GM12878 (cell line): Measurements from ENCODE around the gene LRRC27. TPM values are rescaled to one million over a fixed set of nuclear protein-coding genes. Genes with fewer than 3 reads are reported as not detected.

Experiments used
- ATAC-seq: fragments of 200-7000 bp; cut with Tn5 transposase; 3 replicates; pipeline ENCODE4 v1.9.1; 2020; ENCODE audit warnings: mild to moderate bottlenecking, moderate library complexity
- BruUV-seq: library from RNA; stranded (reverse); fragments of 400-500 nt; replicated peaks from 2 replicates; lab custom pipeline; 2021; lab: Mats Ljungman, UMichigan
- CTCF ChIA-PET: fragments of 300-600 bp; sonication (Branson Sonifier 250); formaldehyde crosslinking; extraction: SDS; loops from one replicate; lab custom pipeline; 2021; ENCODE audit warnings: inconsistent platforms; lab: Yijun Ruan, JAX
- POLR2A ChIA-PET: fragments of 350-600 bp; formaldehyde crosslinking; extraction: SDS; loops from one replicate; lab custom pipeline; 2021; ENCODE audit warnings: inconsistent platforms; lab: Charles Lee
- RAD21 ChIA-PET: fragments of 300-600 bp; sonication (Branson Sonifier 250); formaldehyde crosslinking; loops from one replicate; lab custom pipeline; 2023; ENCODE audit warnings: antibody characterized with exemption; ENCODE audit not compliant: unreplicated experiment; lab: Charles Lee
- SMC1A ChIA-PET: fragments of 300-600 bp; sonication (Branson Sonifier 250); formaldehyde crosslinking; loops from one replicate; lab custom pipeline; 2023; ENCODE audit not compliant: unreplicated experiment, uncharacterized antibody; lab: Charles Lee
- DNase-seq: peaks from one replicate; pipeline ENCODE4 v3.0.0-alpha.2; 2011; ENCODE audit warnings: low read depth, low spot score
- FAIRE-seq: peaks from 3 replicates; lab custom pipeline; 2011; peaks lifted over from hg19 to GRCh38; lab: Jason Lieb, UNC
- H2AFZ ChIP-seq: 2 replicates; pipeline ENCODE4 v1.6.0; 2011; ENCODE audit warnings: low read depth, low read length, control low read depth; ENCODE audit not compliant: control insufficient read depth
- H3K27ac ChIP-seq: 2 replicates; pipeline ENCODE4 v1.5.1; 2011; ENCODE audit warnings: control low read depth; ENCODE audit not compliant: control insufficient read depth, insufficient read depth
- H3K27me3 ChIP-seq, 2 experiments: replicated peaks in 1 of 2; 2 replicates each; pipeline versions ENCODE4 v1.6.0 to v1.6.1; 2011; ENCODE audit warnings: low read length in 1 of 2; ENCODE audit not compliant: control insufficient read depth in 2 of 2, insufficient read depth in 2 of 2
- H3K36me3 ChIP-seq, 2 experiments: 2 replicates each; pipeline ENCODE4 v1.5.1; 2011; ENCODE audit warnings: low read length in 1 of 2; ENCODE audit not compliant: control insufficient read depth in 2 of 2, insufficient read depth in 2 of 2
- H3K4me1 ChIP-seq: 2 replicates; pipeline ENCODE4 v1.6.1; 2011; ENCODE audit warnings: mild to moderate bottlenecking, low read length, moderate library complexity, mixed read lengths; ENCODE audit not compliant: control insufficient read depth, insufficient read depth
- H3K4me2 ChIP-seq: 2 replicates; pipeline ENCODE4 v1.6.0; 2011; ENCODE audit warnings: control low read depth; ENCODE audit not compliant: control insufficient read depth, insufficient read depth
- H3K4me3 ChIP-seq: fragments of 200-600 bp; sonication (generic); 2 replicates; pipeline ENCODE4 v1.5.1; 2016
- H3K79me2 ChIP-seq: 2 replicates; pipeline ENCODE4 v1.6.0; 2011; ENCODE audit warnings: low read length; ENCODE audit not compliant: control insufficient read depth, insufficient read depth
- H3K9ac ChIP-seq: 2 replicates; pipeline ENCODE4 v1.8.0; 2011; ENCODE audit warnings: low read length, control low read depth, mixed read lengths; ENCODE audit not compliant: control insufficient read depth, insufficient read depth
- H3K9me3 ChIP-seq: replicated peaks from 3 replicates; pipeline ENCODE4 v1.5.1; 2011; ENCODE audit warnings: mild to moderate bottlenecking, low read length; ENCODE audit not compliant: control insufficient read depth, insufficient read depth
- H4K20me1 ChIP-seq: 2 replicates; pipeline ENCODE4 v1.6.0; 2011; ENCODE audit not compliant: control insufficient read depth, insufficient read depth
- ELK1 ChIP-seq: IDR thresholded peaks from 2 replicates; pipeline ENCODE4 v1.6.1; 2012; ENCODE audit warnings: low read depth, low read length, improper control_type of control experiment
- RUNX3 ChIP-seq: IDR thresholded peaks from 2 replicates; pipeline ENCODE4 v1.6.1; 2012; ENCODE audit warnings: low read length, inconsistent platforms
- SMAD5 ChIP-seq: IDR thresholded peaks from 2 replicates; pipeline ENCODE4 v1.6.1; 2016; ENCODE audit warnings: antibody characterized with exemption, low read depth
- WGBS: methylation state at CpG from one replicate; pipeline ENCODE4 v1.1.6; 2016; ENCODE audit warnings: low lambda C conversion rate; ENCODE audit not compliant: insufficient replicate concordance, insufficient coverage; ENCODE audit errors: missing lambda C conversion rate; 5-methylcytosine and 5-hydroxymethylcytosine counted together
- in situ Hi-C: fragments of 300-500 bp; cut with MboI; formaldehyde crosslinking; loops from 9 replicates; pipeline ENCODE4 v1.14.3; 2018; ENCODE audit warnings: mixed read lengths
- intact Hi-C: fragments of 100-400 bp; cut with micrococcal nuclease; formaldehyde crosslinking; loops from one replicate; pipeline ENCODE4 v1.14.2; 2022; ENCODE audit not compliant: unreplicated experiment
- polyA plus RNA-seq, 11 experiments: library from polyadenylated mRNA; depleted of rRNA in 4 of 11; unstranded in 6 of 11; stranded (reverse) in 5 of 11; fragments of >200 nt; fragmentation: Nextera tagmentation in 4 of 11; fragmentation: Illumina TruSeq in 1 of 11; extraction: Ambion mirVana in 4 of 11; extraction: Trizol in 1 of 11; gene quantifications; 1 replicate in 1 of 11; 2 replicates in 10 of 11; pipeline versions ENCODE4 v1.2.1 to v1.2.3, GENCODE V29; 2011 to 2016; ENCODE audit warnings: inconsistent platforms in 2 of 11, missing spikeins in 2 of 11, low read depth in 1 of 11
- total RNA-seq, 4 experiments: library from RNA; depleted of rRNA in 3 of 4; stranded (reverse); fragments of >200 nt in 3 of 4; fragmentation: Illumina TruSeq in 1 of 4; extraction: Trizol in 1 of 4; gene quantifications; 2 replicates each; pipeline versions ENCODE4 v1.2.1 to v1.2.3, GENCODE V29; 2013 to 2021

The LRRC27 gene
- total and polyA plus RNA-seq, 10 of the 15 experiments (the other 5 are each of a cell fraction or from before 2014, with no cell fraction given) = 0.48 to 6.9 (median 4.7) TPM

- TF ChIP-seq SMAD5 (no peak), ELK1 (no peak)
Observed at GRCh38 chr10:132298038-132298881, 33.7 kb upstream of the LRRC27 start (continued).

GRCh38 chr10:132299371-132300336 lies 32.3 kb upstream of the LRRC27 start:
- Histone ChIP-seq H3K4me3 (no peak overlapping the region), H3K9ac (no peak overlapping the region), H3K79me2 (no peaks in the 10 kb centered on the region), H2AFZ (no peak overlapping the region), H3K27me3 (no peaks in the 10 kb centered on the region; a peak in 1 of 4 replicates), H3K4me2 (no peak overlapping the region), H3K36me3 (no peaks in the 10 kb centered on the region), H3K4me1 (no peaks in the 10 kb centered on the region), H4K20me1 (no peaks in the 10 kb centered on the region; the same call in 1 of the 2 replicates), H3K9me3 (no peaks in the 10 kb centered on the region), H3K27ac (no peak overlapping the region)
- no peak for DNase-seq
- ATAC-seq = no peak
- ChIA-PET SMC1A (no interaction called here), CTCF (no interaction called here), POLR2A (no interaction called here), RAD21 (no interaction called here)
- 39% methylated on average over 28 of the region's 34 CpGs for WGBS
- intact Hi-C loops = no loop called here
- TF ChIP-seq RUNX3 = no peak
- no peak for FAIRE-seq
- in situ Hi-C loops = no loop called here
- BruUV-seq = no TSS peak
